Measurements from ENCODE around the gene CIZ1.

CIZ1 gene

GRCh38 chr9:128211981-128212281 is 20.6 kb upstream of the CIZ1 start:
- DNase-seq = no peak

DNA sequence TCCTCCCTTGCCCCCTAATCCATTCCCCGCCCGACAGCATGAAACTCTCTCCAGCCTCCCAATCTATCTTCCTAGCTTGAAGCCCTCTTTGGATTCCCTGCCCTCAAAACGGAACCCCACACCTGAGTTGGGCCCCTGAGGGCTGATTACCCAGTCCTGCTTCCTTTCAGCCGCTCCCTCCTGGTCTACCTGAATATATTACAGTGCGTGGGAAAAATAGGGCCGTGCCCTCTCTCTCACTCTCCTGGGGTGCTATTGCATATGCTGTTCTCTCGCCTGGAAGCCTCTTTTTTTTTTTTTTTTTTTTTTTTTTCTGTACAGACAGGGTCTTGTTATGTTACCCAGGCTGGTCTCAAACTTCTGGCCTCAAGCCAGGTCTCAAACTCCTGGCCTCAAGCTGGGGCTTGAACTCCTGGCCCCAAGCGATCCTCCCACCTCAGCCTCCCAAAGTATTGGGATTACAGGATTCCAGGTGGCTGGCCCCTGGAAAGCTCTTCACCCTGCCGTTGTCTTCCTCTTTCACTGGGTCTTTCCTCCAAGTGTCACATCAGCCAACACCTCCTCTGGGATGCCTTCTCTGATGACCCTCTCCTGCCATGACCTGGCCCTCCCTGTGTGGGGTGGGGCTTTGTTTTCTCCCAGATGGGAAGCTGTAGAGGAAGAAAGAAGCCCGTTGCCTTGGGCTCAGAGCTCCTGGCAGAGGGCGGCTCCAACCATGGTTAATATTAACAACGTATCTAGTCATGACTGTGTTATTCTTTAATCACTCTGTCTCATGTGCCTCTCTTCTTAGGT is 20.0 kb upstream of the CIZ1 start:
- DNase-seq = no peak

DNA sequence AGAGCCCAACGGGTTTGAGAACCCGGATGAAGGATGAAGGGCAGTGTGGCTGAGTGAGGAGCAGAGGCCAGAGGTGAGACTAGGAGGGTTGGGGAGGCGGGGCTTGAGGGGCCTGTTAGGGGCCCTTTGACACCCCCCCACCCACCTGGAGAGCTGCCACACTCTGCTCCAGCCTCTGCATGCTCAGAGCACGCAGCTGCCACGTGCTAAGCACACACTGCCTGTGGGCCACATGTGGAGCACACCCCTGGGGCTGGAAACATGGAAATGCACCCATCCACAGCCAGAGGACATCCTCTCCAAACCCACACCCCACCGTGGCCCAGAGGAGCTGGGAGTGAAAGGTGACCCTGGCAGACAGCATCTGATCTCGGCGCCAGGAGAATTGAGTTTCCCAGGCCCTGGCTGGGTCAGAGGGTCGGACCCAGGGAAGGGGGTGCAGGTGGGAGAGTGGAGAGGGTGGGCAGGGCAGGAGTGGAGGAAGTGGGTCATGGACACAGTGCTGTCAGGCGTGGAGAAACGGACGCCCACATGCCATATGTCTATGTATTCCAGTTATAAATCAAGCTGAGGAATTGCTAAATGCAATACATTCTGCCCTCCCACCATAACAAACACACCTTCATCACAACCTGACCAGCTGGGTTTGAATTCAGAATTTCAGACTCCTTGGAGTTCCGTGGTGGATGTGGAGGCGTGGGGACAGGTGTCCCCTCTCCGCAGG is 17.7 kb upstream of the CIZ1 start:
- DNase-seq = no peak

DNA sequence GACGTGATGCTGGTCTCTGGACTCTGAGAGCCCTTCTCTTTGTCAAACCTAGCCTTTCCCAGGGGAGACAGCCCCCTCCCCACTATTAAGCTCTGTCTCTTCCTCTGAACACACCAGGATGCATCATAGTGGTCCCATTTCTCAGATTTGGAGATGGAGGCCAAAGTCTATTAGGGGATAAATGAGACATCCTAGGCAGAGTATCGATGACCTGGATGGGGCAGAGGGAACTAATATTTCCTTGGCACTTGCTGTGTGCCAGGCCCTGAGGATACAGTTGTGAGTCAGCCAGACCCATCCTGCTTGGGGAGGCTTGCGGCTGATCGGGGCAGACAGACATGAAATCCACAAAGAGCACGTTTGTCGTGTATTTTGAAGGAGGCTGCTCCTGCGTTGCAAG is 17.0 kb upstream of the CIZ1 start:
- no peak for DNase-seq

- no peak for DNase-seq
Observed at GRCh38 chr9:128206916-128207910, 15.8 kb upstream of the CIZ1 start.

- DNase-seq = no peak
Observed at GRCh38 chr9:128206484-128206883, 15.1 kb upstream of the CIZ1 start.

GRCh38 chr9:128205296-128205944 is 14.0 kb upstream of the CIZ1 start:
- DNase-seq = no peak

- no peak for DNase-seq
Observed at GRCh38 chr9:128204858-128205257, 13.5 kb upstream of the CIZ1 start.

GRCh38 chr9:128203707-128204551 is 12.6 kb upstream of the CIZ1 start:
- no peak for DNase-seq

GRCh38 chr9:128203024-128203706 is 11.8 kb upstream of the CIZ1 start, which contains the start of gene DNM1:
DNM1 (plus strand) TSS chr9:128203379; CDS start chr9:128203471, 92 bp downstream.
- DNase-seq = peak; percentile 54

DNA sequence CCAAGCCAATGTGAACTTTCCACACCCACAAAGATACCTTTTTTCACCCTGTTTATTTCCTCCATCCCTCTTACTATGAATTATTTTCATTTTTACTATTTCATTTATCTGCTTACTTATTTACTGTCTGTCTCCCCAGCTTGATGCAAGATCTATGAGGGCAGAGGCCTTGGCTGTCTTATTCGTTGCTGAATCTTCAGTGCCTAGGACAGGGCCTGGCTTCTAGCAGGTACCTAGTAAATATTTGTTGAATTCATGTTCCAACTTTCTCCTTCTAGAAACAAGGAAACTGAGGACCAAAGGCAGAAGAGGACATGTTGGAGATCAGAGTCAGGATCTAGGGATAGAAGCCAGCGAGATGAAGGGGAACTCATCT is 11.3 kb upstream of the CIZ1 start:
- DNase-seq = no peak

DNA sequence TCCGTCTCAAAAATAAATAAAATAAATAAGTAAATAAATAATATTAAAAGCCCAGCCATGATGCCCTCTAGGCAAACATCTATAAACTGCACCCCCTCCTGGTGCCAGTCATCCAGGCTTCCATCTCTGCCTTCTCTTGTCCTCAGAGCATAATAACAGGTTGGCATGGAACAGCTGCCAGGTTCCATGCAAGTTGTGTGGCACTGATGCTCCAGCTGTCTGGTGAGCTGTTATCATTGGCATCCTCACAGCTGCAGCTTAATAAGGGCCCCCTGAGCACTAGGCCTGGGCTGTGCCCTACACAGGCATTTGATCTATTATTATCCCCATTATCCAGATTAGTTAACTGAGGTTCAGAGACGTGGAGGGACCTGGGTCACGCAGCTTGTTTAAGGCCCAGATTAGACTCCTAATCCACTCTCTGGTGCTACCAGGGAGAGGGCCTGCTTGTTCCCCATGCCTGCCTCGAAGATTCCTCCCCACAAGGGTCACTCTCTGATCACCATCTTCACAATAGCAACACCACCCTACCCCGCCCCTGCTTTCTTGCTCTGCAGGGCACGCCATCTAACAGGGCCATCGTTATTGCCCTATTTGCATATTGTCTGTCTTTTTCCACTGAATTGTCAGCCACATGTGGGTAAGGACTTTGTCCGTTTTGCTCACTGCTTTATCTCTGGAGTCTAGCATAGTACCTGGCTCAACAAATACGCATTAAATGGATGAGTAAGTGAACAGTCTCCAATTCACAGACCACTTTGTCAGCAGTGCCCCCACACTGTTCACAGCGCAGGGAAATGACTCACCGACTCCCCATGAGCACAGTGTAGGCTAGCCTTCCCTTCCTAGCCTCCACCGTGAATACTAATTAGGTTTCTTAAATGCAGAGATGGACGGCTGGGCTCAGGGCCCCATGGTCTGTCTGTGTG is 10.3 kb upstream of the CIZ1 start:
- no peak for DNase-seq

DNA sequence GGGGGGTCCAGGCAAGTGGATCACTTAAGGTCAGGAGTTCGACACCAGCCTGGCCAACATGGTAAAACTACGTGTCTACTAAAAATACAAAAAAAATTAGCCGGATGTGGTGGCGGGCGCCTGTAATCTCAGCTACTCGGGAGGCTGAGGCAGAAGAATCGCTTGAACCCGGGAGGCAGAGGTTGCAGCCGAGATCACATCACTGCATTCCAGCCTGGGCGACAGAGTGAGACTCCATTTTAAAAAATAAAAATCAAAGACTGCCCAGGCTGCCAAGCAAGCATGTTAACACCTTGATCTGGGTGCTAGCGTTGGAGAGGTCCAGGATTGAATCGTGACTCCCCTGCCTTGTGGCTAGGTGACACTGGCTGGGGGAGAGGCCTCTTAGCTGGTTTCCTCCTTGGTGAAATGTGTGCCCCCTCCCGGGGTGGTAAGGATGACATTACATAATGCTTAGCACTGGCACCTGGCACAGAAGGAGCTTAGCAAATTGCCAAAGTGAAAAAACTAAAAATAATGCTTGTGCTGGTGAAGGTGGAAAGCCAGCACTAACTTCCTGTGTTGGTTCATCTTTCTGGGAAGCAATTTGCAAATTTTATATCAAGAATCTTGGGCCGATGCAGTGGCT is 2.2 kb upstream of the CIZ1 start:
- no peak for DNase-seq

DNA sequence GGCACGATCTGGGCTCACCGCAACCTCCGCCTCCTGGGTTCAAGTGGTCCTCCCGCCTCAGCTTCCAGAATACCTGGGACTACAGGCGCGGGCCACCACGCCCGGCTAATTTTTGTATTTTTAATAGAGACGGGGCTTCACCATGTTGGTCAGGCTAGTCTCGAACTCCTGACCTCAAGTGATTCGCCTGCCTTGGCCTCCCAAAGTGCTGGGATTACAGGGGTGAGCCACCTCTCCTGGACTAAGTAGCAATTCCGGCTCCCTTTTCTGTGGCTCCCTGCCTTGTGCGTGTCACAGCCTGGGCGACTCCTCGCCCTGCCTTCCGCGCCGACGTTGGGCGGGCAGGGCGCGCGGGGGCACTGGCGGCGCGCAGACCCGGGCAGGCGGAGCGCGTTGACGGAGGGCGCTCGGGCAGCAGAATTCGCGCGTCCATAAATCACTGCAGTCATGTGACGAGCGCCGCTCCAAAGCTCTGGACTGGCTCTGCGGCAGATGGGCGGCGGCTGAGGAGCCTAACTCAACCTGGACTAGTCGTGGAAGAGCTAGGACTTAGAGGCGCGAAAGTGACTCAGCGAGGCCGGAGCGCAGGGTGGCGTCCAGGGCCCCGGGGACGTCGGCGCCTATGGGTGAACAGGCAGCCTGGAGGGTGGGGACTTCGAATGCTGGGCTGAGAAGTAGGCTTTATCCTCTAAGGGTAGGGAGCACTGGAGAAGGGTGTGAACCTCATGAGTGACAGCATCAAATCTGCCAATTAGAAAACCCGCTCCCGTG is 1.4 kb upstream of the CIZ1 start:
- DNase-seq = peak; percentile 86

GRCh38 chr9:128190516-128191405 is 611 bp downstream of the CIZ1 start:
- no peak for DNase-seq

DNA sequence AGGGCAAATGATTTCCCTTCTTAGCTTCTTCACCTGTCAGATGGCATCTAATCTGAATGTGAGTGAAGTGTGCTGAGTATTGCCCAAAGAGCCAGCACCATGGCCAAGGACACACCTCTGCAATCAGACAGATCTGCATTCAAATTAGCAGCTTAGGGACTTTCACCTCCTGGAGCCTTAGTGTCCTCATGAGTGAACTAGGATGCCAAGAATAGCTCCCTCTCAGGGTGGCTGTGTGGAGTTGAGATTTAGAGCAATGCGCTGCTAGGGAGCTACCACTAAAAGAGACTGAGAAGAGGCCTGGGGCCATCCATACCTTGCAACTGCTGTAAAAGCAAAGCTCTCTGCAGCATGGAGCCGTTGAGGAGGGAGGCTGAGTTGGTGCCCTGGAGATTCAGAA is 1.4 kb downstream of the CIZ1 start:
- DNase-seq = no peak

DNA sequence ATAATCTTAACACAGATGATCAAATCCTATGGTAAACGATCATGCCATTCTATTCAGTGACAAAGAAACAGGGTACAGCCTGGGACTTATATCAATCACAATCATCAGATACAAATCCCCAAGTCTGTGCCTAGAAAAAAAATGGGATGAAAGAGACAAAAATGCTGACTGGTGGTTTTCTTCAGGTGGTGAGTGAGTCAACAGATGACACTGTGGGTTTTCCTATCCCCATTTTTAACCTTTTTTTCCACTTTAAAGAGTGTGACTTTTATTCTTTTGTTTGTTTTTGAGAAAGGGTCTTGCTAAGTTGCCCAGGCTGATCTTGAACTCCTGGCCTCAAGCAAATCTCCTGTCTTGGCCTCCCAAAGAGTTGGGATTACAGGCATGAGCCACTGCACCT is 3.2 kb downstream of the CIZ1 start:
- DNase-seq = no peak

DNA sequence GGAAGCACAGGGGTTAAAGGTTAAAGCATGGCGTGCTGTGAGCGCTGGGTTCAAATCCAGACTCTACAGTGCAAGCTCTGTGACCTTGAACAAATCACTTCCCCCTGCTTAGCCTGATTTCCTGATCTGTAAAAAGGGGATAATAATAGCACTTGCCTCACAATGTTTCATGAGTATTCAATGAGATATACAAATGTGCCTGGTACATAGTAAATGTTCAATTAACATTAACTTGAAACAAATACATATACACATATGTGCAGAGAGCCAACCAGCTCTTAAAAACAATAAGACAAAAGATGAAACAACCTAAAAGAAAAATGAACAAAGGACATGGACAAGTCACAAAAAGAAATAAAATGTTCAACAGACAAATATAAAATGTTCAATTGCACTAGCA is 4.0 kb downstream of the CIZ1 start:
- no peak for DNase-seq

All from HCEC 1CT (cell line).